ENCODE results near the gene UNG. TPM values are rescaled to one million over a fixed set of nuclear protein-coding genes. Genes with fewer than 3 reads are reported as not detected.
A peak's percentile ranks its signal among the peaks of the same experiment; 100 is the strongest.

The UNG gene
- total RNA-seq, 1 donor from 2014 or later: 28.5 TPM

DNA sequence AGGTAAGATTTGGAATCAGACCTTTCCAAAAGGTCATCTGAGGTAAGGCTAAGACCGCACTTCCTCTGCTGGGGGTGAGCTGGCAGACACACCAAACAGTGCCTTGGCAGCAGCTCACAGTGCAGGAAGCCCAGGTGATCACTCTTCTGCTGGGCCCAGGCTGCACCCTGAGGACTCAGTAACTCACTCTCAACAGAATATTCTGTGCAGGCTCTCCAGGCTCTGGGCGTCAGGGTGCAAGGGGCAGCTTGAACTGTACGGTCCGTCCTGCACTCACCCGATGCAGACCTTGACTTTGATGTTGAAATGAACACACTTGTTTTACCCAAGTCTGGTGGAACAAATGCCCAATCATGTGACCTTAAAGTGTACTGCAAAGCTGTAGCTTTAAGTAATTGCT lies 10.1 kb upstream of the UNG start:
- DNase-seq (ENCODE audit: low spot score in 2 of 2) (no peak), FAIRE-seq (no peak)

DNA sequence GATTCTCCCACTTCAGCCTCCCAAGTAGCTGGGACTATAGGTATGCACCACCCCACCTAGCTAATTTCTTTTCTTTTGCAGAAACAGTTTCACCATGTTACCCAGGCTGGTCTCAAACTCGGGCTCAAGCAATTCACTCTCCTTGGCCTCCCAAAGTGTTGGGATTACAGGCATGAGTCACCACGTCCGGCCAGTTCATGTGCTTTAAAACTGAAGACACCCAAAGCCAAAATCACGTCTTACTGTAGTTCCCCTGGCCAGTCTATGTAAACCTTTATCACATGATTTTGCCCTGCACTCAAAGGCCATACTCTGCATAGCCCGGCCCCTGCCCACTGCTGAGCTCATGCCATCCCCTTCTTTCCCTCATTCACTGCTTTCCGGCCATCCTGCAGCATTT lies 8.6 kb upstream of the UNG start:
- DNase-seq (ENCODE audit: low spot score in 2 of 2): no peak
- no peak for FAIRE-seq

DNA sequence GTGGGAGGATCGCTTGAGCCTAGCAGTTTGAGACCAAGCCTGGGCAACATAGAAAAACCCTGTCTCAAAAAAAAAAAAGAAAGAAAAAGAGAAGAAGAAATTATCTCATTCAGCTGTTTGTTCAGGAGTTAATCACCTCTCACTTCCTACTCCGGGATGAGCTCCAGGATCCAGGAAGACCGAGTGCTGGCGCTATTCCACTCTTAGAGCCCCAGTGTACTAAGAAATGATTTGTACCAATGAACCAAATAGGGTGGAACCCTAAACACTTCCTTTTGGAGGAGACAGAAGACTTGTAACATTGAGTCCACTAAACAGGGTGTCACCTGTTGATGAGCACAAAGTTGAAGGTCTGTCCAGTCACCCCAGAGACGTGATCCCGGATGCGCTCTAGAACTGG lies 7.7 kb upstream of the UNG start:
- no peak for FAIRE-seq

DNA sequence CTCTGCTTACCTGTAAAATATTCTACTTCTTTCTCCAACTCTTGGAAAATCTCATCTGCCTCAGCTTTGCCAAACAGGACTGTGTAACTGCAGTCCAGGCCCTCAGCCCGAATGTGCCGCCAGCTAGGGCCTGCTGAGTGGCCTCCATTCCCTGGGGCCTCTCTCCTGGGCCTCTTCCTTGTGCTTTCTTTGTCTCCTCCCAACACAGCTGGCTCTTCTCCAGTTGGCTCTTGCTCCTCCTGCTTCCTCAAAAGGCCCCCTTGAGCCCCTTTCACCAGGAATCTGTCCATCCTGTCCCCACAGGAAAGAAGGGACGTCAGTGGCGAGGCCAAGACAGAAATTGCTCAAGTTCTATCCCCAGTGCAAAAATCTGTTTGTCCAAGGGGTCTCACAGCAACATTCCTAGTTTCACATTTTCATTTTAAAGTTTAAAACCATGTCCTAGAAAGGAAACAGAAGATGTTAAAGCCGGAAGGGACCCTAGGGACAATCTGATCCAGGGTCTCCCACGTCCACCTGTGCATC lies 4.8 kb upstream of the UNG start:
- DNase-seq (ENCODE audit: low spot score in 2 of 2) (no peak), FAIRE-seq (no peak)

More for the DNA sequence above, 7.7 kb upstream of the UNG start:
- no peak for DNase-seq (ENCODE audit: low spot score in 2 of 2)

DNA sequence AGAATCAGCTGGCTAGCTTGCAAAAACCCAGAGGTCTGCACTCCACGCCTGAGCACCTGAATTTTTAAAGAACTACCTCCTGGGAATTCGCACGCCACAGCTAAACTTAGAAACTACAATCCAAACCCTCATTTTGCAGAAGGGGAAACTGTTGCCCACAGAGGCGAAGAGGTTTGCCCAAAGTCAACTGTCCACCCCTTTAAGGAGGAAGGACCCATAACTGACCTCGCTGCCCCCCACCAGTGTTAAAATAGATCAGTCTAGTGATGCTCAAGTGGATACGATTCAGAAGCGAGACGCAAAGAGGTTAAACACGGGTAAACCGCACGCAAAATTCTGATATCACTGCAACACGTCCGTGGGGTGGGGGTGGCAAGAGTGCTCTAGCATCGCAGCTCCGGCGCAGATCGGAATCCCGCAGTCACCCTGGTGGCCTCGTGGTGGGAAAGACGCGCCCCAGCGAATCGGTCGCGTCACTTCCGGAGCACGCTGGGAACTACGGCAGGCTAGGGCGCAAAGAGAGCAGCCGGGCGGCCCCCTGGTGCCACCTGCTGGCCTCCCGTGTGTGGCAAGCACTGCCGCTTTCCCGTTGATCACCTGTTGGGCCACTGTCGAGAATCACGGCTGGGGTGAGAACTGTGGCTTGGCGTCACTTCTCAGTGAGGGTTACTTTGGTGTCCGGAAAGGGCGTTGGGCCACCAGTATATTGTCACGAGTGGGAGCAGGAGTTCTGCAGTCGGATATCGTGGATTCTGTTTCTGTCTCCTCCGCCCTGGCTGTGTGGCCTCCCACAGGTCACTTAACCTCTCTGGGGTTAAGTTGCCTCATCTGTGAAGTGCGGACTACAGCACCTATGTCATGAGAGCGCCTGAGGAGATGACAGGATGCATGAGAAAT lies 4.1 kb upstream of the UNG start, which contains the start of gene ALKBH2:
TSS of gene ALKBH2 (minus strand) at position 451 of the 897 bp plus-strand sequence. CDS start 686 bp downstream, outside the sequence.
- peak; percentile 81 to 97 for DNase-seq (ENCODE audit: low spot score in 2 of 2)
- no peak for FAIRE-seq

DNA sequence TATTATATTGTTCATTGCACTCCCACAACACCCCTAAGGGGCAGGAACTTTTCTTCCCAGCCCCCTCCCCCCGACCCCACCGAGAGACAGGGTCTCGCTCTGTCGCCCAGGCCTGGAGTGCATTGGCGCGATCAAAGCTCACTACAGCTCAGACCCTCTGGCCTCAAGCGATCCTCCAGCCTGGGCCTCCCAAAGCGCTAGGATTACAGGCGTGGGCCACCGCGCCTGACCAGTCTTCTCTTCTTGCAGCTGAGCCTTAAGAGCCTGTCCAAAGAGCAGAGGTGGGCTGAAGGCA lies 310 bp upstream of the UNG start:
- FAIRE-seq: no peak
- no peak for DNase-seq (ENCODE audit: low spot score in 2 of 2)

DNA sequence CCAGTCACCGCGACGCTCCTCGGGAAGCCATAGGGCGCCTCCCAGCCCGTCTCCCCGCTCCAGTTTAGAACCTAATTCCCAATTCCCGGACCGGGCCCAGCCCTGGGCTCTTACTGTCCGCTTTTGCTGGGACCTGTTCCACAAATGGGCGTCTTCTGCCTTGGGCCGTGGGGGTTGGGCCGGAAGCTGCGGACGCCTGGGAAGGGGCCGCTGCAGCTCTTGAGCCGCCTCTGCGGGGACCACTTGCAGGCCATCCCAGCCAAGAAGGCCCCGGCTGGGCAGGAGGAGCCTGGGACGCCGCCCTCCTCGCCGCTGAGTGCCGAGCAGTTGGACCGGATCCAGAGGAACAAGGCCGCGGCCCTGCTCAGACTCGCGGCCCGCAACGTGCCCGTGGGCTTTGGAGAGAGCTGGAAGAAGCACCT lies 797 bp downstream of the UNG start:
- no peak for DNase-seq (ENCODE audit: low spot score in 2 of 2)
- no peak for FAIRE-seq

DNA sequence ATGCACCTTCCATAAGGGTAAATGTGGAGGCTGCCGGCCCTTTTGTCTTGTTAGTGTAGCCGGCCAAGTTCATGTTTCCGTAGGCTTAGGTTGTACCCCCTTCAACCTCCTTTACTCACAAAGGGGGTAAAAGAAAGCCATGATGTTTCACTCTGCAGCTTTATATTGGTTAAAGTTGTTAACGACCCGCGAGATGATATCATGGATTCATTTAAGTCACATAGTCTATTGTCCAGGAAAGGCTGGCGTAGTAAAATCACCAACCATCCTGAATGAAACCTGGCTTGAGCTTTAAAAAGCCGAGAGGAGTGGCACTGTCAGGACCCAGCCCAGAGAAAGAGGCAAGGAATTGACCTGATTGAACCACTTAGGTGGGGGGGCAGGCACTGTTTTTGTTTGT lies 1.3 kb downstream of the UNG start:
- FAIRE-seq: no peak

DNA sequence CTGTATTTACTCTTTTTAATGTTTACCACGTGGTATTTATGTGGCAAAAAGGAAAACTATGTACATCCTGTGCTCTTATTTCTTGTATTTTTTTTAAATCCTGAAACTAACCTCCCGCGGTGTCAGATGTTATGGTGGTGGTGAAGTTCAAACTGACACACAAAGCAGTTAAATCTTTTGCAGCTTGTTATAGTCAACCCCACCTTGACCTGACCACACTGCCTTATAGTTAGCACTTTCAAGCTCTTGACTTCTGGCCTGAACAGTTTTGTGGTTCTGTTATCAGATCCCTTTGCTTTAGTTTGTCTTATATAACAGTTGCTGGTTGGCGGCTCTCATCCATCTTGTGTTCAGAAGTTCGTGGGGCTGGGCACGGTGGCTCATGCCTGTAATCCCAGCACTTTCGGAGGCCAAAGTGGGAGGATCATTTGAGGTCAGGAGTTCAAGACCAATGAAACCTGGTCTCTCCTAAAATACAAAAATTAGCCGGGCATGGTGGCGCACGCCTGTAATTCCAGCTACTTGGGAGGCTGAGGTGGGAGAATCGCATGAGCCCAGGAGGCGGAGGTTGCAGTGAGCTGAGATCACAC lies 2.1 kb downstream of the UNG start:
- FAIRE-seq (no peak), DNase-seq (ENCODE audit: low spot score in 2 of 2) (no peak)

More for the DNA sequence above, 1.3 kb downstream of the UNG start:
- no peak for DNase-seq (ENCODE audit: low spot score in 2 of 2)

DNA sequence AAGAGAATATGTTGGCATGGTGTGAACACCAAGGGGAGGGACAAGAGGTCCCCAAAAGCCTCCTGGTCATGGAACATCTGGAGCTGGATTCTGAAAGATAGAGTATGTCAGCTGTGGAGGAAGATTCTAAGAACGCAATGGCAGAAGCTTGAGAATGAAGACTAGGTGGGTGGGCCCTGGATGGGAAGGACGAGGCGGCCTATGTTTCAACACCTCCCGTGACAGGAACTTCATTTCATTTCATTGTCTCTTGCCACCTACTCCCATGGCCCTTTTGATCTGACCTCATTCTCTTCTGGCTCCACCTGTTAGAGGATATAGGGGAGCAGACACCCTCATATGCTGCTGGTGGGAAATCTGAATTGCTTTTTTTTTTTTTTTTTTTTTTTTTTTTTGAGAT lies 3.3 kb downstream of the UNG start:
- DNase-seq (ENCODE audit: low spot score in 2 of 2) (no peak), FAIRE-seq (no peak)

DNA sequence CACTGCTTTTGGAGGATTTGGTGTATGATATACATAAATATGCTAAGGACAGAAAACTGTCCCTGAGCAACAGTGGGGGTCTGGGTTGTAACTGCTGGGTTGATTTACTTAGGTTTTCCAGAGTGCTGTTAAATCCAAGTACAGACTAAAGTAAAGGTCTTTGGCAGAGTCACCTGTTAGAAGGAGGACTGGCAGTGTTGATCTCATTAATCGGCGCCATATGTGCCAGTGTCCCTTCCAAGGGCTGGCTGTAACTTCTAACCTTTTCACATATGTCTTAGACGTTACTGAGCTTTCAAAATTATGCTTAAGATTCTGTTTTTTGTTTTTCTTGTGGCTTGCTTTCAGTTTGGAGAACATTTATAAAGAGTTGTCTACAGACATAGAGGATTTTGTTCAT lies 5.1 kb downstream of the UNG start:
- FAIRE-seq (no peak), DNase-seq (ENCODE audit: low spot score in 2 of 2) (no peak)

DNA sequence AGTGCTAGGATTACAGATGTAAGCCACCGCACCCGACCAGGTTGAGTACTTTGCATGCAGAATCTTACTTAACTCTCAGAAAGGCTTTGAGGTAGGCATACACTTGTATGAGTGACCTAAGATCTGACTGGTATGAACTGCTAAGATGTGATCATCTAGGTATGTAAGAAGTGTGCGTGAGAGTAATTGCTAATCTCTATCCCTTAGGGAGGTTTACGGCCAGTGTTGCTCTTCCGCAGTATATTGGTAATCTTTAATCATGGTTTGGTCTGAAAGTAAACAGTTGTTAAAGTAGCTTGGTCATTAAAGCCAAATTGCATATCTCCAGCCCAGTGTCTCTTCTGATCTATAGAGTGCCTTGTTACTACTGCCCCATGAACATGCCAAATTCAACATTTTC lies 7.8 kb downstream of the UNG start:
- DNase-seq (ENCODE audit: low spot score in 2 of 2) (no peak), FAIRE-seq (no peak)

DNA sequence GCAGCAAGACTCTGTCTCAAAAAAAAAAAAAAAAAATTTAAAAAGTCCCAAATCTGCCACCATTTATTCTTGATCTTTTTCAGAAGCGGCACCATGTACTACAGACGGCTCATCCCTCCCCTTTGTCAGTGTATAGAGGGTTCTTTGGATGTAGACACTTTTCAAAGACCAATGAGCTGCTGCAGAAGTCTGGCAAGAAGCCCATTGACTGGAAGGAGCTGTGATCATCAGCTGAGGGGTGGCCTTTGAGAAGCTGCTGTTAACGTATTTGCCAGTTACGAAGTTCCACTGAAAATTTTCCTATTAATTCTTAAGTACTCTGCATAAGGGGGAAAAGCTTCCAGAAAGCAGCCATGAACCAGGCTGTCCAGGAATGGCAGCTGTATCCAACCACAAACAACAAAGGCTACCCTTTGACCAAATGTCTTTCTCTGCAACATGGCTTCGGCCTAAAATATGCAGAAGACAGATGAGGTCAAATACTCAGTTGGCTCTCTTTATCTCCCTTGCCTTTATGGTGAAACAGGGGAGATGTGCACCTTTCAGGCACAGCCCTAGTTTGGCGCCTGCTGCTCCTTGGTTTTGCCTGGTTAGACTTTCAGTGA lies 12.5 kb downstream of the UNG start:
- FAIRE-seq (no peak), DNase-seq (ENCODE audit: low spot score in 2 of 2) (no peak)

DNA sequence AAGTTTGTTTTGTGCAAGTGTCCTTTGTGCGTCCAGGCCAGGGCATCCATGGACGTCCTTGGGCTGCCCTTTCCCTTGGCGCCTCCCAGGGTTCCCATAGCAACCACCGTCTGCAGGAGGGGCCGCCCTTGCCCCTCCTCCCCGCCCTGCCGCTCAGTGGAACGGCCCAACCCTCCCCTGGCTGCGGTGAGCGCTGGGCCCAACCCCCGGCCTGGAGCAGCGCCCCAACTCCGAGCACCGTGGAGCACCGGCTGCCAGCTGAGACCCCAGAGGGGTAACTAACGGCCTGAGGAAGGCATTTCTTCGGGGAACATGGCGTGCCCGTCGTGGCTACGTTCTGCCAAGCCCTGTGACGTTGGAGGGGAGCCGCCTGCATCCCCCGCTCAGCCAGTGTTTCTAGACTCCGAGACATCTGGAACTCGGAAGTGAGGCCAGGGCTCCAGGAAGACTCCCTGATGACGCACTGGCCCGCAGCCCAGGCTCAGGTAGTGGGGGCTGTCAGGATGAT lies 13.6 kb downstream of the UNG start:
- no peak for FAIRE-seq

DNA sequence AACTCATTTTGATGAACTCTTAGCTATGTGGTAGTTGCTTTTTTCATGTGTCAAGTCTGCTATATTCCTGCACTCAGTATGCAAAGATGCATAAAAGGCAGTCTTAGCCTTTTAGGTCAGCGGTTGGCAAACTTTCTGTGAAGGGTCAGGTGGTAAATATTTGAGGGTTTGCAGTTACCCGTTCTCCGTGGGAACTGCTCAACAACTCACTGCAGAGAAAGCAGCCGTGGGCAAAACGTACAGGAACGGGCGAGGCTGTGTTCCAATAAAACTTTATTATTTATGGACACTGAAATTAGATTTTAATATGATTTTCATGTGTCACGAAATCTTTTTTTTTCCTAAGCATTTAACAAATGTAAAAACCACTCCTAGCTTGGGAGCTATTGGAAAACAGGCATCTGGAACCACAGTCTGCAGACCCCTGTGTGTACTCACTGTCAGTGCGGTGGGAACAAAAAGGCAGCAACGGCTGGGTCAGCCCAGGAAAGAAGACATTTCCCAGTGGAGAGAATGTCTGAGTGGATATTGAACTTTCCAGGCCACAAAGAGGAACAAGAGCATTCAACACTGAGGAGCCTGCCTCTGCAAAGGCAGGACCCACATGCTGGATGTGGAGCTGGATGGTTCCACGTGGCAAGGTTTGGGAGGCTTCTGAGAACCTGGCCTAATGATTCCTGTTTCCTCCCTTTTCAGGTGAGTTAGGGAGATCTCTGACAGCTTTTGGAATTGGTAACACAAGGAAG lies 15.5 kb downstream of the UNG start:
- FAIRE-seq (no peak), DNase-seq (ENCODE audit: low spot score in 2 of 2) (no peak)

More for the DNA sequence above, 13.6 kb downstream of the UNG start:
- peak; percentile 77 to 84 for DNase-seq (ENCODE audit: low spot score in 2 of 2)

DNA sequence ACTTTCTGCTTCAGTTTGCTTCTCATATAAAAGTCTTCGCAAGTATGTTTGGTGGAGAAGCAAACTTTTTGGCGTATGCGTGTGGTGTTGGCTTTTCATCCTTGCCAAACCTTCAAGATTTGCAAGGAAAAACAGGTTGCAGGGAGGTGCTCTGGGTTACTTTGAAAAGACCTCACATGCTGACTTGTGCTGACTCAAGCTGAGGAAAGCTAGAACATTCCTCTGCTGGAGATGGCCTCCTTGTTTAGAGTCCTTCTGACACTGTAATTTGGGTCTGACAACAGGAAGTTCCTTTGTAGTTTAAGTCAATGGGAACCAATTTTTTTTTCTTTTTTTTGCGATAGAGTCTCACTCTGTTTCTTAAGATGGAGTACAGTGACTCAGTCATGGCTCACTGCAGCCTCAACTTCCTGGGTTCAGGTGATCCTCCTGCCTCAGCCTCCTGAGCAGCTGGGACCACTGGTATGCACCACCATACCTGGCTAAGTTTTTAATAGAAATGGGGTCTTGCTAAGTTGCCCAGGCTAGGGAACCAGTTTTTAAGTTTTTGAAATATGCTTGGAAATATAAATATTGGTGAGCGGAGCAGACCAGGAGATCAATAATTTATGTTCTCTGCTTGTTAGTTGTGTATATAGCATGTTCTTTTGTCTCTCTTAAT lies 16.4 kb downstream of the UNG start:
- DNase-seq (ENCODE audit: low spot score in 2 of 2) (no peak), FAIRE-seq (no peak)

DNA sequence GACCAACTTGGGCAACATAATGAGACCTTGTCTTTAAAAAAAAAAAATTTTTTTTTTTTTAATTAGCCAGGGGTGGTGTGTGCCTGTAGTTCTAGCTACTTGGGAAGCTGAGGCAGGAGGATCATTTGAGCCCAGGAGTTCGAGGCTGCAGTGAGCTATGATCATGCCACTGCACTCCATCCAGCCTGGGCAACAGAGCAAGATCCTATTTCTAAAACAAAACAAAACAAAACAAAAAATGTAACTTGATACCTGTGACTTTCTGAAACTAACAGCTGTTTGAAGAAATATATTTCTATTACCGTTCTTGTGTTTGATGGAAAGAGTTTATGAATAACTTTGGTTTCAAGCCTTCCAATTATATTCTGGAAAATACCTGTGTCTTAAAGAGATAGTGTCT lies 17.2 kb downstream of the UNG start:
- no peak for DNase-seq (ENCODE audit: low spot score in 2 of 2)
- no peak for FAIRE-seq

DNA sequence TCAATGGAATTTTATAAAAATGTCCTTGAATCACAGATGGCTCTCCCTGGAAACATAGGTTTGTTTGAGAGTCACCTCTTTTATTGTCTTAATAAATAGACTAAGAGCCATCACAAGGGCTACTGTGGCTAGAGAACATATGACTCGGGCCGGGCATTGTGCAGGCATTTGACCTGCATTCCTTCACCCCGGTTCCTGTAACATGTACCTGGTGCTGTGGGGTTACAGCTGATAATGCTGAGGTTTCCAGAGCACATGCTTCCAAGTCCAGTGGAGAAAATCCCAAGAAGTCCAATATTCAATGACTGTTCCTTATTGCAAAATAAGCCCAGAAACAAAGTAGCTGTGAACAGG lies 18.0 kb downstream of the UNG start:
- DNase-seq (ENCODE audit: low spot score in 2 of 2) (no peak), FAIRE-seq (no peak)

DNA sequence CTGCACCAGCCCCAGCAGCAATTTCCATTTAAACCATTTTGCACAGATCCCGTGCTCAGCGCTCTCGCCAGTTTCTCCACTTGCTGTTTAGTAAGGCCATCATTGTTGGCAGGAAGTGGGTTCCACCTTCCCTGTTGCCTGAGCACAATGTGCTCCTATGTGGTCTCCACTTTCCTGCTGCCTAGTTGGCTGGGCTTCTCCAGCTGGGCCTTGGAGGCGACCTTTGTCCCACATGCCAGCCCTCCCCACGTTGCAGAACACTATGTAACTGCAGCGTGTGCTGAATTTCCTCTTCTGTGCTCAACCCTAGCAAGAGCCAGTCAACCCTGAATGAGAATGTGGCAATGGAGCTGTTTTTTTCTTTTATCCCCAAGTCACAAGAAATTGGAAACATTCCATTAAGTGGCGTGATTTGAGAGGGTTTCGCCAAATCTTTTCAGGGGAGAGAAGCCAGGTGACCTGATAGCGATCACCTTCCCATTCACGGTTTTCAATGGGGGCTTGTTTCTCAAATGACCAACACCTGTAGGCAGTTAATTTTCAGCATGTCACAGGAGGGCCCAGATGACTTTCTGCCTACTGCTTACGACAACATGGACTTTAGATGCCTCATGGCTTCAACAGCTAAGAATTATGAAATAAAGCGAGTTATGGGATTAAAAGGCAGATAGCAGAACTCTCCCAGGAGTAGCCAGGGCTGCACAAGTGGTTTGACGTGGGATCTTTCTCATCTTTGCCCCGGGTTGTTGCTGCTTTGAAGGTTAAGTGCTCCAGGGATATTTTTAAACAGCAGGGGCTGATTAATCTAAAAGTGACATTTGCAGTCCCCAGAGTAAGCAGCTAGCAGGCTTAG lies 18.6 kb downstream of the UNG start, which contains the start of gene ACACB:
TSS of gene ACACB (plus strand) at position 830 of the 853 bp plus-strand sequence. CDS start 22,819 bp downstream, outside the sequence.
- DNase-seq (ENCODE audit: low spot score in 2 of 2) (peak in 1 of 2 donors; percentile 39), FAIRE-seq (no peak)

Data from frontal cortex (tissue), 4 donors.